ENCODE results near the gene PER1.

GRCh38 chr17:8131844-8132441 is 20.3 kb downstream of the PER1 start:
- TF ChIP-seq, protein P1, sequence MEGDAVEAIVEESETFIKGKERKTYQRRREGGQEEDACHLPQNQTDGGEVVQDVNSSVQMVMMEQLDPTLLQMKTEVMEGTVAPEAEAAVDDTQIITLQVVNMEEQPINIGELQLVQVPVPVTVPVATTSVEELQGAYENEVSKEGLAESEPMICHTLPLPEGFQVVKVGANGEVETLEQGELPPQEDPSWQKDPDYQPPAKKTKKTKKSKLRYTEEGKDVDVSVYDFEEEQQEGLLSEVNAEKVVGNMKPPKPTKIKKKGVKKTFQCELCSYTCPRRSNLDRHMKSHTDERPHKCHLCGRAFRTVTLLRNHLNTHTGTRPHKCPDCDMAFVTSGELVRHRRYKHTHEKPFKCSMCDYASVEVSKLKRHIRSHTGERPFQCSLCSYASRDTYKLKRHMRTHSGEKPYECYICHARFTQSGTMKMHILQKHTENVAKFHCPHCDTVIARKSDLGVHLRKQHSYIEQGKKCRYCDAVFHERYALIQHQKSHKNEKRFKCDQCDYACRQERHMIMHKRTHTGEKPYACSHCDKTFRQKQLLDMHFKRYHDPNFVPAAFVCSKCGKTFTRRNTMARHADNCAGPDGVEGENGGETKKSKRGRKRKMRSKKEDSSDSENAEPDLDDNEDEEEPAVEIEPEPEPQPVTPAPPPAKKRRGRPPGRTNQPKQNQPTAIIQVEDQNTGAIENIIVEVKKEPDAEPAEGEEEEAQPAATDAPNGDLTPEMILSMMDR (IDR thresholded peaks at IDR 0.05), result no peak
- no peak for TF ChIP-seq POLR2A (IDR thresholded peaks at IDR 0.05)

Measured in lower leg skin (tissue), 3 donors.